ENCODE measurements around the gene TADA2A.

GRCh38 chr17:37373530-37374159 is 33.0 kb upstream of the TADA2A start:
- TF ChIP-seq CTCF (IDR thresholded peaks at IDR 0.05) (peak; percentile 85 to 99 (median 95)), POLR2A (IDR thresholded peaks at IDR 0.05) (no peak)
